HepG2 (cell line): ENCODE measurements around the gene NOMO2. TPM values are rescaled to one million over a fixed set of nuclear protein-coding genes. Genes with fewer than 3 reads are reported as not detected.
A peak's percentile ranks its signal among the peaks of the same experiment; 100 is the strongest.
"Not testable (repeated sequence)": the region's sequence is repeated elsewhere in the genome, so short reads cannot be mapped to it uniquely, and the experiment has no call there.

Source experiments
- ATAC-seq: fragments of 200-7000 bp; cut with Tn5 transposase; 3 replicates; pipeline ENCODE4 v1.9.1; 2020; ENCODE audit warnings: mild to moderate bottlenecking, moderate library complexity
- BruUV-seq: library from RNA; stranded (reverse); fragments of 400-500 nt; replicated peaks from 2 replicates; lab custom pipeline; 2021; lab: Mats Ljungman, UMichigan
- CTCF ChIA-PET: fragments of 300-600 bp; formaldehyde crosslinking; extraction: SDS; loops from one replicate; lab custom pipeline; 2021; ENCODE audit warnings: low total read pairs, inconsistent platforms, low intra/inter-chr PET ratio; lab: Yijun Ruan, JAX
- POLR2A ChIA-PET: fragments of 350-600 bp; sonication (Branson Sonifier 250); formaldehyde crosslinking; loops from one replicate; lab custom pipeline; 2020; ENCODE audit warnings: antibody characterized with exemption, inconsistent platforms; lab: Yijun Ruan, JAX
- DNase-seq: peaks from one replicate; pipeline ENCODE4 v3.0.0-alpha.2; 2015; ENCODE audit warnings: low spot score
- FAIRE-seq: peaks from 3 replicates; lab custom pipeline; 2011; peaks lifted over from hg19 to GRCh38; lab: Jason Lieb, UNC
- H2AFZ ChIP-seq: one replicate; pipeline ENCODE4 v1.6.1; 2011; ENCODE audit warnings: low read length, inconsistent platforms
- H3K27ac ChIP-seq: fragments of 300-600 bp; 3 replicates; pipeline ENCODE4 v1.8.0; 2011; ENCODE audit warnings: mixed run types, mild to moderate bottlenecking, mixed read lengths, low read length, inconsistent platforms; ENCODE audit not compliant: insufficient read depth; ENCODE audit errors: extremely low read length
- H3K27me3 ChIP-seq, 2 experiments: fragments of 200-600 bp in 1 of 2; 2 replicates in 1 of 2; 3 replicates in 1 of 2; pipeline versions ENCODE4 v1.6.0 to v1.8.0; 2011; ENCODE audit warnings: low read length in 2 of 2, mild to moderate bottlenecking in 2 of 2, moderate library complexity in 2 of 2, inconsistent platforms in 1 of 2; ENCODE audit not compliant: insufficient read depth in 2 of 2, control insufficient read depth in 1 of 2
- H3K36me3 ChIP-seq, 2 experiments: fragments of 200-600 bp in 1 of 2; replicated peaks in 1 of 2; 2 replicates in 1 of 2; 3 replicates in 1 of 2; pipeline versions ENCODE4 v1.5.1 to v1.8.0; 2011; ENCODE audit warnings: low read length in 2 of 2, inconsistent platforms in 1 of 2; ENCODE audit not compliant: insufficient read depth in 2 of 2, control insufficient read depth in 1 of 2
- H3K4me1 ChIP-seq: 2 replicates; pipeline ENCODE4 v1.5.1; 2012; ENCODE audit warnings: low read length, inconsistent platforms; ENCODE audit not compliant: insufficient read depth
- H3K4me2 ChIP-seq: 2 replicates; pipeline ENCODE4 v1.6.0; 2011; ENCODE audit warnings: low read depth, low read length, inconsistent platforms
- H3K4me3 ChIP-seq, 3 experiments: fragments of 200-600 bp in 1 of 3; sonication (generic), shearing (Covaris generic) in 1 of 3; replicated peaks in 1 of 3; 2 replicates each; pipeline ENCODE4 v1.5.1; 2011 to 2016; ENCODE audit warnings: low read length in 3 of 3, inconsistent platforms in 2 of 3, low read depth in 2 of 3, mild to moderate bottlenecking in 2 of 3, control low read depth in 1 of 3, mixed read lengths in 1 of 3; ENCODE audit not compliant: insufficient read depth in 1 of 3
- H3K79me2 ChIP-seq: one replicate; pipeline ENCODE4 v1.6.1; 2011; ENCODE audit warnings: low read length, inconsistent platforms; ENCODE audit not compliant: insufficient read depth
- H3K9ac ChIP-seq: 2 replicates; pipeline ENCODE4 v1.6.0; 2011; ENCODE audit warnings: mild to moderate bottlenecking, low read depth, low read length, inconsistent platforms; ENCODE audit not compliant: insufficient read depth
- H3K9me3 ChIP-seq: 2 replicates; pipeline ENCODE4 v1.5.1; 2012; ENCODE audit warnings: mild to moderate bottlenecking, low read length
- H4K20me1 ChIP-seq: 2 replicates; pipeline ENCODE4 v1.6.0; 2011; ENCODE audit warnings: inconsistent platforms, mild to moderate bottlenecking, low read length, moderate library complexity; ENCODE audit not compliant: insufficient read depth
- ZNF629 ChIP-seq: sonication (generic); formaldehyde crosslinking; conservative IDR thresholded peaks from 2 replicates; pipeline ENCODE4 v1.5.0; 2020; ENCODE audit warnings: missing genetic modification reagents
- WGBS: methylation state at CpG from one replicate; pipeline ENCODE4 v1.1.6; 2017; ENCODE audit warnings: low lambda C conversion rate; 5-methylcytosine and 5-hydroxymethylcytosine counted together
- in situ Hi-C: cut with HindIII; loops from 2 replicates; pipeline ENCODE4 v1.10.0; 2017; ENCODE audit warnings: low pct_unique_long_range_greater_than_20kb; ENCODE audit not compliant: extremely low pct_ligation_motif_present
- intact Hi-C: fragments of 100-400 bp; cut with micrococcal nuclease; formaldehyde crosslinking; loops from one replicate; pipeline ENCODE4 v1.10.0; 2022; ENCODE audit not compliant: unreplicated experiment
- polyA plus RNA-seq, 8 experiments: library from polyadenylated mRNA; depleted of rRNA in 3 of 8; stranded (reverse) in 7 of 8; unstranded in 1 of 8; fragments of >200 nt; fragmentation: Illumina TruSeq in 4 of 8; extraction: Trizol in 4 of 8; gene quantifications; 2 replicates each; pipeline versions ENCODE4 v1.2.1 to v1.2.3, GENCODE V29; 2011 to 2016; ENCODE audit warnings: low read depth in 4 of 8, missing spikeins in 1 of 8, mixed read lengths in 1 of 8; ENCODE audit not compliant: insufficient read depth in 1 of 8
- total RNA-seq, 5 experiments: library from RNA; depleted of rRNA; stranded (reverse); fragments of >200 nt; fragmentation: Illumina TruSeq; extraction: Trizol; gene quantifications; 2 replicates each; pipeline ENCODE4 v1.2.3, GENCODE V29; 2016; ENCODE audit warnings: low read depth in 1 of 5

NOMO2 gene
- total and polyA plus RNA-seq, 2 of the 13 experiments (the other 11 are each of a cell fraction or from before 2014, with no cell fraction given), result 217 to 372 TPM

GRCh38 chr16:18530329-18530728, 31.6 kb downstream of the NOMO2 start:
- H3K4me2 ChIP-seq, BruUV-seq, POLR2A ChIA-PET, CTCF ChIA-PET, intact Hi-C loops, DNase-seq, in situ Hi-C loops, H3K4me3 ChIP-seq, H3K27me3 ChIP-seq, H3K4me1 ChIP-seq, H3K27ac ChIP-seq, ATAC-seq, H2AFZ ChIP-seq, H3K9me3 ChIP-seq, H3K9ac ChIP-seq, H4K20me1 ChIP-seq, H3K79me2 ChIP-seq, FAIRE-seq: not testable (repeated sequence)
- H3K36me3 ChIP-seq, result peaks cover 2 to 11% of the 10 kb centered on the region in 2 experiments; a peak in 3 of 5 replicates
- WGBS, result 80% methylated on average over 2 of the region's 3 CpGs
- TF ChIP-seq ZNF629 (CRISPR knock-in tag), result 0 out of 2 replicates have a peak, but pooled peaks have one; percentile 28

GRCh38 chr16:18526547-18526946, 35.4 kb downstream of the NOMO2 start:
- intact Hi-C loops, H3K27me3 ChIP-seq, H3K4me2 ChIP-seq, H2AFZ ChIP-seq, H3K9ac ChIP-seq, H3K79me2 ChIP-seq, in situ Hi-C loops, FAIRE-seq, H4K20me1 ChIP-seq, H3K9me3 ChIP-seq, DNase-seq, BruUV-seq, H3K4me1 ChIP-seq, ATAC-seq, POLR2A ChIA-PET, CTCF ChIA-PET, H3K27ac ChIP-seq, H3K4me3 ChIP-seq: not testable (repeated sequence)
- peaks cover 2 to 11% of the 10 kb centered on the region in 2 experiments; a peak in 3 of 5 replicates for H3K36me3 ChIP-seq
- 99% methylated on average over 3 of the region's 4 CpGs for WGBS

- H2AFZ ChIP-seq, in situ Hi-C loops, H4K20me1 ChIP-seq, H3K4me2 ChIP-seq, H3K27me3 ChIP-seq, H3K79me2 ChIP-seq, H3K4me3 ChIP-seq, CTCF ChIA-PET, H3K27ac ChIP-seq, H3K9me3 ChIP-seq, BruUV-seq, POLR2A ChIA-PET, DNase-seq, ATAC-seq, H3K4me1 ChIP-seq, H3K9ac ChIP-seq, intact Hi-C loops, FAIRE-seq: not testable (repeated sequence)
- peaks cover 2 to 11% of the 10 kb centered on the region in 2 experiments; a peak in 3 of 5 replicates for H3K36me3 ChIP-seq
- WGBS, result 96% methylated on average over 8 of the region's 8 CpGs
Observed at GRCh38 chr16:18525882-18526482, 35.9 kb downstream of the NOMO2 start.

- H3K79me2 ChIP-seq, H3K4me1 ChIP-seq, FAIRE-seq, H3K27me3 ChIP-seq, BruUV-seq, H3K9ac ChIP-seq, DNase-seq, intact Hi-C loops, H3K4me2 ChIP-seq, H2AFZ ChIP-seq, POLR2A ChIA-PET, H3K4me3 ChIP-seq, H3K9me3 ChIP-seq, H4K20me1 ChIP-seq, CTCF ChIA-PET, in situ Hi-C loops, H3K36me3 ChIP-seq: not testable (repeated sequence)
- ATAC-seq, result peak; percentile 38
- no CpG with 5 or more reads among the region's 9 CpGs for WGBS
- peak overlapping the region; percentile 61 for H3K27ac ChIP-seq
Observed at GRCh38 chr16:18522637-18523036, 39.3 kb downstream of the NOMO2 start.
